HepG2 (cell line): Measurements from ENCODE around the gene HSD11B1. TPM values are rescaled to one million over a fixed set of nuclear protein-coding genes. Genes with fewer than 3 reads are reported as not detected.

ENCODE experiments used
- ATAC-seq: fragments of 200-7000 bp; cut with Tn5 transposase; 3 replicates; pipeline ENCODE4 v1.9.1; 2020; ENCODE audit warnings: mild to moderate bottlenecking, moderate library complexity
- BruUV-seq: library from RNA; stranded (reverse); fragments of 400-500 nt; replicated peaks from 2 replicates; lab custom pipeline; 2021; lab: Mats Ljungman, UMichigan
- CTCF ChIA-PET: fragments of 300-600 bp; formaldehyde crosslinking; extraction: SDS; loops from one replicate; lab custom pipeline; 2021; ENCODE audit warnings: low total read pairs, inconsistent platforms, low intra/inter-chr PET ratio; lab: Yijun Ruan, JAX
- POLR2A ChIA-PET: fragments of 350-600 bp; sonication (Branson Sonifier 250); formaldehyde crosslinking; loops from one replicate; lab custom pipeline; 2020; ENCODE audit warnings: antibody characterized with exemption, inconsistent platforms; lab: Yijun Ruan, JAX
- DNase-seq: peaks from one replicate; pipeline ENCODE4 v3.0.0-alpha.2; 2015; ENCODE audit warnings: low spot score
- FAIRE-seq: peaks from 3 replicates; lab custom pipeline; 2011; peaks lifted over from hg19 to GRCh38; lab: Jason Lieb, UNC
- H2AFZ ChIP-seq: one replicate; pipeline ENCODE4 v1.6.1; 2011; ENCODE audit warnings: low read length, inconsistent platforms
- H3K27ac ChIP-seq: fragments of 300-600 bp; 3 replicates; pipeline ENCODE4 v1.8.0; 2011; ENCODE audit warnings: mixed run types, mild to moderate bottlenecking, mixed read lengths, low read length, inconsistent platforms; ENCODE audit not compliant: insufficient read depth; ENCODE audit errors: extremely low read length
- H3K27me3 ChIP-seq, 2 experiments: fragments of 200-600 bp in 1 of 2; 2 replicates in 1 of 2; 3 replicates in 1 of 2; pipeline versions ENCODE4 v1.6.0 to v1.8.0; 2011; ENCODE audit warnings: low read length in 2 of 2, mild to moderate bottlenecking in 2 of 2, moderate library complexity in 2 of 2, inconsistent platforms in 1 of 2; ENCODE audit not compliant: insufficient read depth in 2 of 2, control insufficient read depth in 1 of 2
- H3K36me3 ChIP-seq, 2 experiments: fragments of 200-600 bp in 1 of 2; replicated peaks in 1 of 2; 2 replicates in 1 of 2; 3 replicates in 1 of 2; pipeline versions ENCODE4 v1.5.1 to v1.8.0; 2011; ENCODE audit warnings: low read length in 2 of 2, inconsistent platforms in 1 of 2; ENCODE audit not compliant: insufficient read depth in 2 of 2, control insufficient read depth in 1 of 2
- H3K4me1 ChIP-seq: 2 replicates; pipeline ENCODE4 v1.5.1; 2012; ENCODE audit warnings: low read length, inconsistent platforms; ENCODE audit not compliant: insufficient read depth
- H3K4me2 ChIP-seq: 2 replicates; pipeline ENCODE4 v1.6.0; 2011; ENCODE audit warnings: low read depth, low read length, inconsistent platforms
- H3K4me3 ChIP-seq, 3 experiments: fragments of 200-600 bp in 1 of 3; sonication (generic), shearing (Covaris generic) in 1 of 3; replicated peaks in 1 of 3; 2 replicates each; pipeline ENCODE4 v1.5.1; 2011 to 2016; ENCODE audit warnings: low read length in 3 of 3, inconsistent platforms in 2 of 3, low read depth in 2 of 3, mild to moderate bottlenecking in 2 of 3, control low read depth in 1 of 3, mixed read lengths in 1 of 3; ENCODE audit not compliant: insufficient read depth in 1 of 3
- H3K79me2 ChIP-seq: one replicate; pipeline ENCODE4 v1.6.1; 2011; ENCODE audit warnings: low read length, inconsistent platforms; ENCODE audit not compliant: insufficient read depth
- H3K9ac ChIP-seq: 2 replicates; pipeline ENCODE4 v1.6.0; 2011; ENCODE audit warnings: mild to moderate bottlenecking, low read depth, low read length, inconsistent platforms; ENCODE audit not compliant: insufficient read depth
- H3K9me3 ChIP-seq: 2 replicates; pipeline ENCODE4 v1.5.1; 2012; ENCODE audit warnings: mild to moderate bottlenecking, low read length
- H4K20me1 ChIP-seq: 2 replicates; pipeline ENCODE4 v1.6.0; 2011; ENCODE audit warnings: inconsistent platforms, mild to moderate bottlenecking, low read length, moderate library complexity; ENCODE audit not compliant: insufficient read depth
- FUBP1 ChIP-seq: sonication (generic); formaldehyde crosslinking; IDR thresholded peaks from 2 replicates; pipeline ENCODE4 v1.5.1; 2020; ENCODE audit warnings: missing genetic modification reagents, mild to moderate bottlenecking, borderline replicate concordance
- MTF2 ChIP-seq: sonication (generic); formaldehyde crosslinking; IDR thresholded peaks from 2 replicates; pipeline ENCODE4 v1.5.0; 2020; ENCODE audit warnings: missing genetic modification reagents, borderline replicate concordance
- WGBS: methylation state at CpG from one replicate; pipeline ENCODE4 v1.1.6; 2017; ENCODE audit warnings: low lambda C conversion rate; 5-methylcytosine and 5-hydroxymethylcytosine counted together
- in situ Hi-C: cut with HindIII; loops from 2 replicates; pipeline ENCODE4 v1.10.0; 2017; ENCODE audit warnings: low pct_unique_long_range_greater_than_20kb; ENCODE audit not compliant: extremely low pct_ligation_motif_present
- intact Hi-C: fragments of 100-400 bp; cut with micrococcal nuclease; formaldehyde crosslinking; loops from one replicate; pipeline ENCODE4 v1.10.0; 2022; ENCODE audit not compliant: unreplicated experiment
- polyA plus RNA-seq, 8 experiments: library from polyadenylated mRNA; depleted of rRNA in 3 of 8; stranded (reverse) in 7 of 8; unstranded in 1 of 8; fragments of >200 nt; fragmentation: Illumina TruSeq in 4 of 8; extraction: Trizol in 4 of 8; gene quantifications; 2 replicates each; pipeline versions ENCODE4 v1.2.1 to v1.2.3, GENCODE V29; 2011 to 2016; ENCODE audit warnings: low read depth in 4 of 8, missing spikeins in 1 of 8, mixed read lengths in 1 of 8; ENCODE audit not compliant: insufficient read depth in 1 of 8
- total RNA-seq, 5 experiments: library from RNA; depleted of rRNA; stranded (reverse); fragments of >200 nt; fragmentation: Illumina TruSeq; extraction: Trizol; gene quantifications; 2 replicates each; pipeline ENCODE4 v1.2.3, GENCODE V29; 2016; ENCODE audit warnings: low read depth in 1 of 5
- TF ChIP-seq, protein P1 (sequence below): sonication (generic); formaldehyde crosslinking; IDR thresholded peaks from 2 replicates; pipeline ENCODE4 v1.5.0; 2020; ENCODE audit warnings: missing genetic modification reagents, mild to moderate bottlenecking, borderline replicate concordance
- TF ChIP-seq, protein P2 (sequence below): sonication (generic); formaldehyde crosslinking; IDR thresholded peaks from 2 replicates; pipeline ENCODE4 v1.4.0; 2020; ENCODE audit warnings: missing genetic modification reagents
- TF ChIP-seq, protein P3 (sequence below): sonication (generic); formaldehyde crosslinking; IDR thresholded peaks from 2 replicates; pipeline ENCODE4 v1.4.0; 2020; ENCODE audit warnings: mild to moderate bottlenecking, missing genetic modification reagents
- TF ChIP-seq, protein P4 (sequence below): sonication (generic); formaldehyde crosslinking; IDR thresholded peaks from 2 replicates; pipeline ENCODE4 v1.5.1; 2020; ENCODE audit warnings: mild to moderate bottlenecking, missing genetic modification reagents, moderate library complexity

The HSD11B1 gene
- total and polyA plus RNA-seq, 2 of the 13 experiments (the other 11 are each of a cell fraction or from before 2014, with no cell fraction given) = not detected

DNA sequence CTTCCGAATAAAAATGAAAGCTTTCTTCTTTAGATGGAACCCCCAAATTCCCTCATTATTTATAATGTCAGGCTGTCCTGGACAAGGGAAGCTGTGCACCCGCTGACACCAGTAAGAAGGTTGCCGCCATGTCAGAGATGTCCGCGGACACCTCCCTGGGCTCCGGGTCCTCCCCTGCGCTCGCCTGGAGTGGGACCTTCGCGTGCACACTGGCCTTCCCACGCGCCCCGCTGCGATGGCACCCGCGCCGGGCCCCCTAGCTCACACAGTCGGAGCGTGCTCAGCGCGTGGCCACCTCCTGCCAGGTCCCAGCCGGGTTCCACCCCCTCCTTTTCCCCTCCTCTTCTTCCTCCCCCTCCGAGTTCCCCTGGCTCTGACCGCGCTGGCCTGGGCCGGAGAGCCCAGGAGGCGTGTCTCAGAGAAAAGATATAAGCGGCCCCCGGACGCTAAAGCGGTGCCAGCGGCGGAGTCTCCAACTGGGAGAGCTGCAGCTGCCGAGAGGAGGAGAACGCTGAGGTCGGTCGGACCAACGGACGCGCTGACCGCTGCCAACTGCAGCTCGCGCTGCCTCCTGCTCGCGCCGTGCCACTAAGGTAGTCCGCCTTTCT, 29.6 kb upstream of the HSD11B1 start, which contains the start of gene G0S2 (continued):
- TF ChIP-seq, protein P1, sequence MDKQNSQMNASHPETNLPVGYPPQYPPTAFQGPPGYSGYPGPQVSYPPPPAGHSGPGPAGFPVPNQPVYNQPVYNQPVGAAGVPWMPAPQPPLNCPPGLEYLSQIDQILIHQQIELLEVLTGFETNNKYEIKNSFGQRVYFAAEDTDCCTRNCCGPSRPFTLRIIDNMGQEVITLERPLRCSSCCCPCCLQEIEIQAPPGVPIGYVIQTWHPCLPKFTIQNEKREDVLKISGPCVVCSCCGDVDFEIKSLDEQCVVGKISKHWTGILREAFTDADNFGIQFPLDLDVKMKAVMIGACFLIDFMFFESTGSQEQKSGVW = no peak
- TF ChIP-seq, protein P2, sequence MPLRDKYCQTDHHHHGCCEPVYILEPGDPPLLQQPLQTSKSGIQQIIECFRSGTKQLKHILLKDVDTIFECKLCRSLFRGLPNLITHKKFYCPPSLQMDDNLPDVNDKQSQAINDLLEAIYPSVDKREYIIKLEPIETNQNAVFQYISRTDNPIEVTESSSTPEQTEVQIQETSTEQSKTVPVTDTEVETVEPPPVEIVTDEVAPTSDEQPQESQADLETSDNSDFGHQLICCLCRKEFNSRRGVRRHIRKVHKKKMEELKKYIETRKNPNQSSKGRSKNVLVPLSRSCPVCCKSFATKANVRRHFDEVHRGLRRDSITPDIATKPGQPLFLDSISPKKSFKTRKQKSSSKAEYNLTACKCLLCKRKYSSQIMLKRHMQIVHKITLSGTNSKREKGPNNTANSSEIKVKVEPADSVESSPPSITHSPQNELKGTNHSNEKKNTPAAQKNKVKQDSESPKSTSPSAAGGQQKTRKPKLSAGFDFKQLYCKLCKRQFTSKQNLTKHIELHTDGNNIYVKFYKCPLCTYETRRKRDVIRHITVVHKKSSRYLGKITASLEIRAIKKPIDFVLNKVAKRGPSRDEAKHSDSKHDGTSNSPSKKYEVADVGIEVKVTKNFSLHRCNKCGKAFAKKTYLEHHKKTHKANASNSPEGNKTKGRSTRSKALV = peak; percentile 50; the same call in 1 of the 2 replicates

DNA sequence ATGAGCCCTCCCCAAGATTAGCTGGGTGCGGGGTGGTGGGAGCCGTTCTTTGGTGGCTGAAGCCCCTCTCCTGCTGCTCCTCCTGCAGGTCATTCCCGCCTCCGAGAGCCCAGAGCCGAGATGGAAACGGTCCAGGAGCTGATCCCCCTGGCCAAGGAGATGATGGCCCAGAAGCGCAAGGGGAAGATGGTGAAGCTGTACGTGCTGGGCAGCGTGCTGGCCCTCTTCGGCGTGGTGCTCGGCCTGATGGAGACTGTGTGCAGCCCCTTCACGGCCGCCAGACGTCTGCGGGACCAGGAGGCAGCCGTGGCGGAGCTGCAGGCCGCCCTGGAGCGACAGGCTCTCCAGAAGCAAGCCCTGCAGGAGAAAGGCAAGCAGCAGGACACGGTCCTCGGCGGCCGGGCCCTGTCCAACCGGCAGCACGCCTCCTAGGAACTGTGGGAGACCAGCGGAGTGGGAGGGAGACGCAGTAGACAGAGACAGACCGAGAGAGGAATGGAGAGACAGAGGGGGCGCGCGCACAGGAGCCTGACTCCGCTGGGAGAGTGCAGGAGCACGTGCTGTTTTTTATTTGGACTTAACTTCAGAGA, 29.0 kb upstream of the HSD11B1 start:
- Histone ChIP-seq H3K4me2 (peak overlapping the region; percentile 59), H3K4me1 (peaks cover 31% of the 10 kb centered on the region), H3K4me3 (peak overlapping the region in 1 of 3 experiments; percentile 45; a peak in 1 of 6 replicates), H3K27ac (no peak overlapping the region), H4K20me1 (no peaks in the 10 kb centered on the region), H3K9ac (no peak overlapping the region), H3K36me3 (no peaks in the 10 kb centered on the region), H3K9me3 (no peaks in the 10 kb centered on the region), H3K27me3 (peaks cover 9 to 41% of the 10 kb centered on the region in 2 experiments; a peak in 3 of 5 replicates), H3K79me2 (no peaks in the 10 kb centered on the region), H2AFZ (no peak overlapping the region)
- ChIA-PET POLR2A (no interaction called here), CTCF (no interaction called here)
- in situ Hi-C loops = no loop called here
- no peak for DNase-seq
- intact Hi-C loops = no loop called here
- no peak for FAIRE-seq
- 5% methylated on average over 13 of the region's 34 CpGs for WGBS
- BruUV-seq = no TSS peak
- TF ChIP-seq MTF2 (CRISPR knock-in tag) (peak; percentile 38; the same call in 1 of the 2 replicates), FUBP1 (CRISPR knock-in tag) (no peak)
- TF ChIP-seq, protein P3, sequence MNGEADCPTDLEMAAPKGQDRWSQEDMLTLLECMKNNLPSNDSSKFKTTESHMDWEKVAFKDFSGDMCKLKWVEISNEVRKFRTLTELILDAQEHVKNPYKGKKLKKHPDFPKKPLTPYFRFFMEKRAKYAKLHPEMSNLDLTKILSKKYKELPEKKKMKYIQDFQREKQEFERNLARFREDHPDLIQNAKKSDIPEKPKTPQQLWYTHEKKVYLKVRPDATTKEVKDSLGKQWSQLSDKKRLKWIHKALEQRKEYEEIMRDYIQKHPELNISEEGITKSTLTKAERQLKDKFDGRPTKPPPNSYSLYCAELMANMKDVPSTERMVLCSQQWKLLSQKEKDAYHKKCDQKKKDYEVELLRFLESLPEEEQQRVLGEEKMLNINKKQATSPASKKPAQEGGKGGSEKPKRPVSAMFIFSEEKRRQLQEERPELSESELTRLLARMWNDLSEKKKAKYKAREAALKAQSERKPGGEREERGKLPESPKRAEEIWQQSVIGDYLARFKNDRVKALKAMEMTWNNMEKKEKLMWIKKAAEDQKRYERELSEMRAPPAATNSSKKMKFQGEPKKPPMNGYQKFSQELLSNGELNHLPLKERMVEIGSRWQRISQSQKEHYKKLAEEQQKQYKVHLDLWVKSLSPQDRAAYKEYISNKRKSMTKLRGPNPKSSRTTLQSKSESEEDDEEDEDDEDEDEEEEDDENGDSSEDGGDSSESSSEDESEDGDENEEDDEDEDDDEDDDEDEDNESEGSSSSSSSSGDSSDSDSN (CRISPR knock-in tag) = peak; percentile 25; the same call in 1 of the 2 replicates
- TF ChIP-seq, protein P4, sequence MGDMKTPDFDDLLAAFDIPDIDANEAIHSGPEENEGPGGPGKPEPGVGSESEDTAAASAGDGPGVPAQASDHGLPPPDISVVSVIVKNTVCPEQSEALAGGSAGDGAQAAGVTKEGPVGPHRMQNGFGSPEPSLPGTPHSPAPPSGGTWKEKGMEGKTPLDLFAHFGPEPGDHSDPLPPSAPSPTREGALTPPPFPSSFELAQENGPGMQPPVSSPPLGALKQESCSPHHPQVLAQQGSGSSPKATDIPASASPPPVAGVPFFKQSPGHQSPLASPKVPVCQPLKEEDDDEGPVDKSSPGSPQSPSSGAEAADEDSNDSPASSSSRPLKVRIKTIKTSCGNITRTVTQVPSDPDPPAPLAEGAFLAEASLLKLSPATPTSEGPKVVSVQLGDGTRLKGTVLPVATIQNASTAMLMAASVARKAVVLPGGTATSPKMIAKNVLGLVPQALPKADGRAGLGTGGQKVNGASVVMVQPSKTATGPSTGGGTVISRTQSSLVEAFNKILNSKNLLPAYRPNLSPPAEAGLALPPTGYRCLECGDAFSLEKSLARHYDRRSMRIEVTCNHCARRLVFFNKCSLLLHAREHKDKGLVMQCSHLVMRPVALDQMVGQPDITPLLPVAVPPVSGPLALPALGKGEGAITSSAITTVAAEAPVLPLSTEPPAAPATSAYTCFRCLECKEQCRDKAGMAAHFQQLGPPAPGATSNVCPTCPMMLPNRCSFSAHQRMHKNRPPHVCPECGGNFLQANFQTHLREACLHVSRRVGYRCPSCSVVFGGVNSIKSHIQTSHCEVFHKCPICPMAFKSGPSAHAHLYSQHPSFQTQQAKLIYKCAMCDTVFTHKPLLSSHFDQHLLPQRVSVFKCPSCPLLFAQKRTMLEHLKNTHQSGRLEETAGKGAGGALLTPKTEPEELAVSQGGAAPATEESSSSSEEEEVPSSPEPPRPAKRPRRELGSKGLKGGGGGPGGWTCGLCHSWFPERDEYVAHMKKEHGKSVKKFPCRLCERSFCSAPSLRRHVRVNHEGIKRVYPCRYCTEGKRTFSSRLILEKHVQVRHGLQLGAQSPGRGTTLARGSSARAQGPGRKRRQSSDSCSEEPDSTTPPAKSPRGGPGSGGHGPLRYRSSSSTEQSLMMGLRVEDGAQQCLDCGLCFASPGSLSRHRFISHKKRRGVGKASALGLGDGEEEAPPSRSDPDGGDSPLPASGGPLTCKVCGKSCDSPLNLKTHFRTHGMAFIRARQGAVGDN (CRISPR knock-in tag) = peak; percentile 13; the same call in 1 of the 2 replicates
- TF ChIP-seq, all 625 proteins: peak for 3
- ATAC-seq = peak; percentile 69
